ENCODE data around the gene PPP6C. TPM values are rescaled to one million over a fixed set of nuclear protein-coding genes. Genes with fewer than 3 reads are reported as not detected.

The PPP6C gene
- total RNA-seq, 4 donors from 2014 or later: 32.6 to 43.2 (median 36.4) TPM

DNA sequence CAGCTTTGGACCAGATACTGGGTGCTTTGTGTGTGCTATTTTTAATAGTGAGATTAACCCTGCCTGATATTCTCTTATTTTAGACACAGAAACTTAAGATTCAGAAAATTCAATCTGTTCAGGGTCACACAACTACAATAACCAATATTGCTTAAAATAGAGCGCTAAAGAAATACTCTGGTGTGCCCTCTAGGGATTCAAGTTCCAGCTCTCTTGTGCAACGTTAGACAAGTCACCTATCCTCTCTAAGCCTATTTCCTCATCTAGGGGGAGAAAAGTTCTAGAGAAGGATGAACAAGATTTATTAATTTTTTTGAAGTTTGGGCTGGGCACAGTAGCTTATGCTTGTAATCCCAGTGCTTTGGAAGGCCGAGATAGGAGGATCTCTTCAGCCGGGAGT is 44.2 kb downstream of the PPP6C start:
- no peak for DNase-seq (ENCODE audit: low spot score)
- ATAC-seq (ENCODE audit: low FRiP score): no peak
- TF ChIP-seq, protein P1, sequence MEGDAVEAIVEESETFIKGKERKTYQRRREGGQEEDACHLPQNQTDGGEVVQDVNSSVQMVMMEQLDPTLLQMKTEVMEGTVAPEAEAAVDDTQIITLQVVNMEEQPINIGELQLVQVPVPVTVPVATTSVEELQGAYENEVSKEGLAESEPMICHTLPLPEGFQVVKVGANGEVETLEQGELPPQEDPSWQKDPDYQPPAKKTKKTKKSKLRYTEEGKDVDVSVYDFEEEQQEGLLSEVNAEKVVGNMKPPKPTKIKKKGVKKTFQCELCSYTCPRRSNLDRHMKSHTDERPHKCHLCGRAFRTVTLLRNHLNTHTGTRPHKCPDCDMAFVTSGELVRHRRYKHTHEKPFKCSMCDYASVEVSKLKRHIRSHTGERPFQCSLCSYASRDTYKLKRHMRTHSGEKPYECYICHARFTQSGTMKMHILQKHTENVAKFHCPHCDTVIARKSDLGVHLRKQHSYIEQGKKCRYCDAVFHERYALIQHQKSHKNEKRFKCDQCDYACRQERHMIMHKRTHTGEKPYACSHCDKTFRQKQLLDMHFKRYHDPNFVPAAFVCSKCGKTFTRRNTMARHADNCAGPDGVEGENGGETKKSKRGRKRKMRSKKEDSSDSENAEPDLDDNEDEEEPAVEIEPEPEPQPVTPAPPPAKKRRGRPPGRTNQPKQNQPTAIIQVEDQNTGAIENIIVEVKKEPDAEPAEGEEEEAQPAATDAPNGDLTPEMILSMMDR (IDR thresholded peaks at IDR 0.05): no peak

DNA sequence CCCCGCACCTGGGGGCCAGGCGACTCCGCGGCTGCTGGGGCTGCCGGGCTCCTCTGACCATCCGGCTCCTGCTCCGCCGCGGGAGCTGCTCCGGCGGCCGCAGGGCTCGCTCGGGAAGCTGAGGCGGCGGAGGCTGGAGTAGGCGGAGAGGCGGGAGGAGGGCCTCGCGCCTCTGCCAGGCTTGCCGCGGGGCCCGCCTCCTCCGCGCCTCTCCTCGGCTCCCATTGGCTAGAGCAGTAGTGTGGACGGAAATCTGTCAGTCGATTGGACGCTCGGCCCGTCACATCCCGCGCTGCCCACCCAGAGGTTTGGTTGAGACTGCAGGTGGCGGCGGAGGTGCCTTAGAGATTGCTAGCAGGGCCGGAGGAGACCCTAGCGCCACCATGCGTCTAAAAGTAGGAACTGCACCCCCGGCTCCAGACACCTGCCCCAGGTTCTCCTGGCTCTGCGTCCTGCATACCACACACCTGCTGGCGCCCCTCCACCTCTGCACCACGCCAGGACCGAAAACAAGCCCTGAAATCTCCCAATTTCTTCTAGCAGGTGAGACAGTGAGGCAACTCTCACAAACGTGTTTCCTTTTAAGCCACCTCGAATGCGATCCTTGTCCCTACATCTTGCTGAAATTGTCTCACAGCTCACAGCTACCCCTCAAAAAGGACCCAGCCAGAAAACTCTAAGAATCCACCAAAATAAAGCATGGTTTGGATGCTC is 46.1 kb downstream of the PPP6C start, which contains the start of gene SCAI:
Gene SCAI, minus strand, starts transcription at position 152 of the 714 bp plus-strand sequence. Its CDS starts 91 bp downstream, at position 61.
- DNase-seq (ENCODE audit: low spot score): peak; percentile 93
- ATAC-seq (ENCODE audit: low FRiP score): peak; percentile 100
- TF ChIP-seq, protein P1 (IDR thresholded peaks at IDR 0.05): peak in 2 of 3 donors; percentile 91

DNA sequence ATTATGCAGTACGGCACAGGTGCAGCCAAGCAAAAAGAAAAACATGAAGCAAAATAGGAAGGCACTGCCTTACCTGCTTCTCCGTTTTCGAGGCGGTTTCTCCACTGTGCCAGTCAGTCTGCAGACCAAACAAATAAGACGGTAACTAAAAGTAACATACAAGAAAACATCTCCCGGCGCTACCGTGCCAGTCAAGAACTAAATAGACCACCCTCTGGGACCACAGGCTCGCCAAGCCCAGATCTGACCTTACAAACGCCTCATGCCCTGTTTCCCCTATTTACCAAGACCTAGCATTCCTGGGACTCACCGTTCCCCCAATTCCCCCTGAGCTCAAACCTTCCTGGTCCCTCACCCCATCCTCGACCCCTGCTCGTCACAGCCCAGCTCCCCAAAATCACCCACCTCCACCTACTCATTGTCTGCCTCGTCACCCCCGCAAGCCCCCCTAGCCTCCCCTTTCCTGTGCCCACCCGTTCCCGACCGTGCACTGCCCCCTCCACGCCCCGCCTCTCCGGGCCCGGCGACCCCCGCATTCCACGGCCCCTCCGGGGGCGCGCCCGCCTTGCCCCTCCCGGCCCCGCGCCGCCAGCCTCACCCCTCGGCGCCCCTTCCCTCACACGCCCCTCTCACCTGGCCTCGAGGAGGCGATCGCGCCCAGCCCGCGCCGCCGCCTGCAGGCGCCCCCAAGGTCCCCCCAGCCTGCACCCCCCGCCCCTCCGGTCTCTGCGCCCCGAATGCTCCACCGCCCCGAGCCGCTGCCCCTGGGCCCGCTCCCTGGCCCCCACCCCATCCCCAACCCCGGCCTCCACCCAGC is 46.8 kb downstream of the PPP6C start:
- ATAC-seq (ENCODE audit: low FRiP score) (no peak), DNase-seq (ENCODE audit: low spot score) (no peak)
- TF ChIP-seq, protein P1 (IDR thresholded peaks at IDR 0.05): no peak

DNA sequence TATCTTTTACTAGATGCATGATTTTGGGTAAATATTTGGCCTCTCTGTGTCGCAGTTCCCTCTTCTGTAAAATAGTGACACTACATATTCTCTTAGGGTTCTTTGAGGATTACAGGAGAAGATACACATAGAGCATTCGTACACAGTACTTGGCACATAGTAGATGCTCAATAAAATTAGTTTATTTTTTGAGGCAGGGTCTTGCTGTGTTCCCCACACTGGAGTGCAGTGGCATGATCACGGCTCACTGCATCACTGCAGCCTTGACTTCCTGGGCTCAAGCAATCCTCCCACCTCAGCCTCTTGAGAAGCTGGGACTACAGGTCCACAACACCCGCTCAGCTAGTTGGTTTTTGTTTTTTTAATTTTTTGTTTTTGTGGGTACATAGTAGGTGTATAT is 47.9 kb downstream of the PPP6C start:
- ATAC-seq (ENCODE audit: low FRiP score): no peak
- no peak for DNase-seq (ENCODE audit: low spot score)

DNA sequence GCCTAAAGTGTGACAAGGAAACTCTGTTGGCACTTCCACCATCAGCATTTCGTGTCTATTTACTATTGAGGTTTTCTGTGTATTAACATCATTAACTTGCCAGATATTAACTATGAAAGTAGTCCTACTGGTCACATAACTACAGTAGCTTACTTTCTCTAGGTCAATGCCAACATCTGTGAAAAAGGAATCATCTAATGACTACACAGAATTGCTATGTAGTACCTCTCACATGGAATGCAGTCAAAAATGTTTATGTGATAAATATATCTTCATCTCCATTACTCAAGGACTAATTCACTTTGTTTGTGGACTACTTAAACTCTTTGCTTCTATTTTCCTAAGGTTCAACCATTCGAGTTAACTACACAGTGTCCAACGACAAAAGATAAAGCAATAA is 48.4 kb downstream of the PPP6C start:
- ATAC-seq (ENCODE audit: low FRiP score) (no peak), DNase-seq (ENCODE audit: low spot score) (no peak)
- TF ChIP-seq, protein P1 (IDR thresholded peaks at IDR 0.05): no peak

More for the DNA sequence above, 47.9 kb downstream of the PPP6C start:
- TF ChIP-seq, protein P1 (IDR thresholded peaks at IDR 0.05): no peak

DNA sequence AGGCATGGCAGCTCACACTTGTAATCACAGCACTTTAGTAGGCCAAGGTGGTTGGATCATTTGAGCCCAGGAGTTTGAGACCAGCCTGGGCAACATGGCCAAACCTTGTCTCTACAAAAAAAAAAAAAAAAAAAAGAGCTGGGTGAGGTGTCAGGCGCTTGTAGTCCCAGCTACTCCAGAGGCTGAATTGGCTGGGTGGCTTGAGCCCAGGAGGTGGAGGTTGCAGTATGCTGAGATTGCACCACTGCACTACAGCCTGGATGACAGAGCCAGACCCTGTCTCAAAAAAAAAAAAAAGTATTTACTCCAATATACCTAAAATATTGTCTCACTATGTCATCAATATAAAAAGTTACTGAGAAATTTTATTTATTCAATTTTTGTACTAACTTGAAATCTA is 49.0 kb downstream of the PPP6C start:
- ATAC-seq (ENCODE audit: low FRiP score): no peak
- TF ChIP-seq, protein P1 (IDR thresholded peaks at IDR 0.05): no peak
- no peak for DNase-seq (ENCODE audit: low spot score)
